ENCODE measurements around the gene CDH7.

DNA sequence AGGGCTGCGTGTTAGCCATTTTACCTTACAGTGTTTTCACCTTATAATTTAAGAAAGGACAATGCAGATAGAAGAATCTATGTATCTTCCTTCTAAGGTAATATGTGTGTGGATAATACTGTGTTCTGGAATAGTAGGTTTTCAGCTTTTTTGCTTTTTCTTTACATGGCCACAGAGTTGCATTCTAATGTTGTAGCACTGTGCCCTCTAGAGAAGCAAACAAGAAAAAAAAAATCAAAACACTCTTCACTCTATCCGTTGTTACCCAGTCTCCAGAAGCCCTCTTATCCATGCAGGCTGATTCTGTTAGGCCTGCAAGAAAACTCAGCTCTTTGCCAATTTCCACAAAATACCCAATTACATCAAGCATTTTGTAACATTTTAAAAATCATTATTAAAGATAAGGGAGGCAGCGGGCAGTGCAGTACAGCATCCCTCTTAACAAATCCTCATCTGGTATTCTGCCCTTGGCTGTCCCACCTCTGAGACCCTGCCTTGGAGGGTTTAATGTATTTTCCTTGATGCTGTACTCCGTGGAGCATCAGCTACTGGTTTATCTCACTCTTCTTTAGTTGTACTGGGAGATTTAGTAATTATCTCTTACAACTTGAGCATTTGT, 41.8 kb downstream of the CDH7 start:
- TF ChIP-seq, protein P1, sequence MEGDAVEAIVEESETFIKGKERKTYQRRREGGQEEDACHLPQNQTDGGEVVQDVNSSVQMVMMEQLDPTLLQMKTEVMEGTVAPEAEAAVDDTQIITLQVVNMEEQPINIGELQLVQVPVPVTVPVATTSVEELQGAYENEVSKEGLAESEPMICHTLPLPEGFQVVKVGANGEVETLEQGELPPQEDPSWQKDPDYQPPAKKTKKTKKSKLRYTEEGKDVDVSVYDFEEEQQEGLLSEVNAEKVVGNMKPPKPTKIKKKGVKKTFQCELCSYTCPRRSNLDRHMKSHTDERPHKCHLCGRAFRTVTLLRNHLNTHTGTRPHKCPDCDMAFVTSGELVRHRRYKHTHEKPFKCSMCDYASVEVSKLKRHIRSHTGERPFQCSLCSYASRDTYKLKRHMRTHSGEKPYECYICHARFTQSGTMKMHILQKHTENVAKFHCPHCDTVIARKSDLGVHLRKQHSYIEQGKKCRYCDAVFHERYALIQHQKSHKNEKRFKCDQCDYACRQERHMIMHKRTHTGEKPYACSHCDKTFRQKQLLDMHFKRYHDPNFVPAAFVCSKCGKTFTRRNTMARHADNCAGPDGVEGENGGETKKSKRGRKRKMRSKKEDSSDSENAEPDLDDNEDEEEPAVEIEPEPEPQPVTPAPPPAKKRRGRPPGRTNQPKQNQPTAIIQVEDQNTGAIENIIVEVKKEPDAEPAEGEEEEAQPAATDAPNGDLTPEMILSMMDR (IDR thresholded peaks at IDR 0.05) = 0 out of 2 replicates have a peak, but pooled peaks have one; percentile 10
- TF ChIP-seq ZFX (IDR thresholded peaks at IDR 0.05; ENCODE audit: borderline replicate concordance) = no peak
